GM18505 (cell line): ENCODE measurements around the gene CCL18.
"Not testable (repeated sequence)": the region's sequence is repeated elsewhere in the genome, so short reads cannot be mapped to it uniquely, and the experiment has no call there.

ENCODE experiments used
- ATAC-seq: cut with Tn5 transposase; IDR thresholded peaks from one replicate; pipeline ENCODE4 v1.9.1; 2021; ENCODE audit not compliant: unreplicated experiment
- POLR2A ChIP-seq: IDR thresholded peaks from 4 replicates; pipeline ENCODE4 v1.6.1; 2011; ENCODE audit warnings: borderline replicate concordance; ENCODE audit not compliant: insufficient read depth, insufficient read length; ENCODE audit errors: extremely low read depth

CCL18 gene, protein sequence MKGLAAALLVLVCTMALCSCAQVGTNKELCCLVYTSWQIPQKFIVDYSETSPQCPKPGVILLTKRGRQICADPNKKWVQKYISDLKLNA

DNA sequence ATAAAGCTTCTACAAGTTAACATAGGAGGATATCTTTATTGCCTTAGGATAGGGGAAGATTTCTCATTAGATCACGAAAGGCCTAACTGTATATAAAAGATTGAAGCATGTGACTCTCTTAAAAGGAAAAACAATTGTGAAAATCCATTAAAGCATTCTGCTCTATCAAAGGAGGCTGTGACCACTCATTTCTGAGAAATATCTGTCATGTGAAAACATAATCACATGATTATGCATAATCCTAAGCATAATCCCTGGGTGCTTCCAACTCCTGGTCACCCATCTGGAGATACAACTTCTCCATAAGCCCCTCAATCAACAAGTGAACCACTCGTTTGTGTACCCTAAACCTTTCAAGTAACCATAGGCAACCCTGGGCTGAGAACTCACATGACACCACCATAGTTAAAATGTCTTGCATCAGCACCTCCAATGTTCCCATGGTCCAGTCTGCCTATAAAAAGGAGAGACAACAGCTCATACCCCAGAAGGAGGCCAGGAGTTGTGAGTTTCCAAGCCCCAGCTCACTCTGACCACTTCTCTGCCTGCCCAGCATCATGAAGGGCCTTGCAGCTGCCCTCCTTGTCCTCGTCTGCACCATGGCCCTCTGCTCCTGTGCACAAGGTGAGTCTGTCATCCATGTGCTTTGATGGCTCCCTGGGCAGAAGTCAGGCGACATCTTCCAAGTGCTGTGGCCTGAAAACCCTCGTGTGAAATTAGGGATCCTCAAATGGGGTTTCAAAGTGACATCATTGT is at the start of gene CCL18:
Gene CCL18, plus strand, starts transcription at position 487 of the 756 bp plus-strand sequence. Its CDS starts 71 bp downstream, at position 558.
- no peak for TF ChIP-seq POLR2A
- no peak for ATAC-seq

DNA sequence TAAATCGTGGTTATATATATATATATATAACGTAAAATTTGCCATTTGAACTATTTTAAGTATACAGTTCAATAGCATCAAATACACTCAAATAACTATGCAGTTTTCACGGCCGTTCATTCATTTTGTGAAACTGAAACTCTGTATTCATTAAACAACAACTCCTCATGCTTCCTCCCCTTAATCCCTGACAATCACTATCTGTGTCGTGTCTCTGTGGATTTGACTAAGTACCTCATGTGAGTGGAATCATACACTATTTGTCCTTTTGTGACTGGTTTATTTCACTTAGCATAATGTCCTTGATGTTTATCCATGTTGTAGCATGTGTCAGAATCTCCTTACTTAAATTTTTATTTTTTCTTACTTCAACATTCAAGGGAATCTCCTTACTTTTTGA is 49.1 kb upstream of the CCL18 start:
- TF ChIP-seq POLR2A, result no peak
- no peak for ATAC-seq

DNA sequence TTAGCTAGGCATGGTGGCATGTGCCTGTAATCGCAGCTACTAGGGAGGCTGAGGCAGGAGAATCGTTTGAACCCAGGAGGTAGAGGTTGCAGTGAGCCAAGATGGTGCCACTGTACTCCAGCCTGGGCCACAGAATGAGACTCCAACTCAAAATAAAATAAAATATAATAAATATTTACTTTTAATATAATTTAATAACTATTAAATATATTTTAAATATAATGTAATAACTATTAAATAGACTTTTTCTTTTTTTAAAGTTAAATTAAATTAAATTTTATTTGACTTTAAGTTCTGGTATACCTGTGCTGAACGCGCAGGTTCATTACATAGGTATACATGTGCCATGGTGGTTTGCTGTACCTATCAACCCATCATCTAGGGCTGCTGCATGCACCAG is 48.2 kb upstream of the CCL18 start:
- not testable (repeated sequence) for ATAC-seq

DNA sequence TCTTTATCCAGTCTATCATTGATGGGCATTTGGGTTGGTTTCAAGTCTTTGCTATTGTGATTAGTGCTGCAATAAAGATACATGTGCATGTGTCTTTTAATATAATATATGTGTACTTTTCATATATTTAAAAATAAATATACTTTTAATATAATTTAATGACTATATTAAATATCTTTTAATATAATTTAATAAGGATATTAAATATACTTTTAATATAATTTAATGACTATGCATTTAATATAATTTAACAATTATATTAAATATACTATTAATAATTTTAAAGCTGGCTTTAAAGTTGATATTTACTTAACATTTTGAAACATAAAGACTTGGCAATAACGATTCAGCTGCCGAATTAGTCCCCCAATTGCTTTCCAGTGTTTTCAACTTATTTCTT is 47.5 kb upstream of the CCL18 start:
- TF ChIP-seq POLR2A, result no peak
- ATAC-seq, result no peak

DNA sequence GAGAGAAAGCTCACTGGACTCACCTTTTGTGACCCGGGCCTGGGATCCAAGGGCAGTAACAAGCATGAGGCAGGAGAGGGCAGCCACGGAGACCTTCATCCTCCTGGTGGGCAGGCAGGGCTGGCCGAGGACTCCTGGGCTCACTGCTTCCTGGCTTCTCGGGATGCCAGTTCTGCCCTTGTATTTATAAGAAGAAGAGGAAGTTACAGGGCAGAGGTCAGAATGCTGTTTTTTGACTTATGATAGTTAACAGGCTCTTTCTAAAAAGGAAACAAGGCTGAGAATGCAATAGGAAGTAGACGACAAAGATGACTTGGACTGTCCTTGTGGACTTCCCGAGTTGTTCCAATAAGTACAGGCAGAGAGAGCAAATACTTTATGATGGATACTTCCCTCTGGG is 46.3 kb upstream of the CCL18 start, which contains the start of gene CCL23:
Gene CCL23, minus strand, starts transcription at position 174 of the 400 bp plus-strand sequence. Its CDS starts 75 bp downstream, at position 99.
- TF ChIP-seq POLR2A, result no peak
- no peak for ATAC-seq

DNA sequence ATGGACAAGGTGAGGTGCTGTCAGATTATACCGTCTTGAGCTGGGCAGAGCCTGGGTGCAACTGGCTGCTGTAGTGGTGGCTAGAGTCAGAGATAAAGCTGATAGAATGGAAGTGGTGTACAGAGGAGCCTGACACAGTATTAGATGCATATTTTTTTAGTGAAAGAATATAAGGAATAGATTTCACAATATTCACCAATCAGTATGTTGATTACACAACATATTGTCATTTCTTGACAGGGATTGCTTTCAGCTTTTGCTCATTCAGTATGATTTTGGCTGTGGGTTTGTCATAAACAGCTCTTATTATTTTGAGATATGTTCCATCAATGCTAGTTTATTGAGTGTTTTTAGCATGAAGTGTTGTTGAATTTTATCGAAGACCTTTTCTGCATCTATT is 44.6 kb upstream of the CCL18 start:
- TF ChIP-seq POLR2A, result no peak
- no peak for ATAC-seq

DNA sequence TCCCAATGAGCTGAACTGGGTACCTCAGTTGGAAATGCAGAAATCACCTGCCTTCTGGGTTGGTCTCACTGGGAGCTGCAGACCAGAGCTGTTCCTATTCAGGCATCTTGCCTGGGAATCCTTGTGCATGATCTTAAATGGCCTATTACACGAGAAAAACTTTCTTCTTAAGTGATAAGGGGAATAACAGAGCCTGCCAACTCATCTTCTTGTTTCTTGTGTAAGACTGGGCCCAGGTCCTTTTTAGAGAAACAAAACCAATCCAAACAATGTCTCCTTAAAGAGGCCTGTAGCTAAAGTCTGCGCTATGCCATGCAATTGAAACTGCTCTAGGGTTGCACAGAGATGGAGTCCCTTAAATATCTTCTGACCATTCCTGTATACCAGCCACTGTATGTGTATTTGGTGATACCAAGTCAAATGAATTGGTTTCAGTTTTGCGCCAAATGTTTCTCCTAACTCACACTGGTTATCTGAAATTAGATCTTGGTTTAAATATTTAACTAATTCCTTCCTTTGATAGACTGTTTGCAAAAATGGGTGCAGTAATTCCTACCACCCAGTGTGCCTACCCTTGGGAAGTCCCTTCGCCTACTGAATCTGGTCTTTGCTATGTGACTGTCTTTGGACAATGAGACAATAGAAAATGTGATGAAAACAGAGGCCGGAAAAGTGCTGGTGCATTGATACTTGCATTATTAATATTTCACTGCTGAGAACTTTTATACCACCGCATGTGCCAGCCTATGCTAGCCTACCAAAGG is 39.8 kb upstream of the CCL18 start:
- no peak for ATAC-seq
- no peak for TF ChIP-seq POLR2A

DNA sequence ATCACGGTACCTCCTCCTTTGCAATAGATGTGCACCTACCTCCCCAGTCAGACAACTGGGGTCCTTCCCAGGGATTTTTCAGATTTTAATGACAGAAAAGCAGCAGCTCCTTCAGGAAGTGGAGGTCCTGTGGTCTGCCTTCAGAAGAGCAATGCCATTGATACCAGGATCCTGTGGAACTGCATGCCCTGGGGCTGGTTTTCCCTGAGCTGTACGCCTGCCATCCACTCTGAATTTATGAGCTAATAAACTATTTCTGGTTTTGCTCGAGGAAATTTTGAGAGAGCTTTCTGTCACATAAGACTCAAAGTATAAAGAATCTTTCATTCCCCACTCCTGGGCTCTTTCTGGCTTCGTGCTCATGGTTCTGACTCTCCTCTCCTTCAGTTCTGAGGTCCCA is 36.3 kb upstream of the CCL18 start:
- no peak for ATAC-seq
- TF ChIP-seq POLR2A, result no peak

DNA sequence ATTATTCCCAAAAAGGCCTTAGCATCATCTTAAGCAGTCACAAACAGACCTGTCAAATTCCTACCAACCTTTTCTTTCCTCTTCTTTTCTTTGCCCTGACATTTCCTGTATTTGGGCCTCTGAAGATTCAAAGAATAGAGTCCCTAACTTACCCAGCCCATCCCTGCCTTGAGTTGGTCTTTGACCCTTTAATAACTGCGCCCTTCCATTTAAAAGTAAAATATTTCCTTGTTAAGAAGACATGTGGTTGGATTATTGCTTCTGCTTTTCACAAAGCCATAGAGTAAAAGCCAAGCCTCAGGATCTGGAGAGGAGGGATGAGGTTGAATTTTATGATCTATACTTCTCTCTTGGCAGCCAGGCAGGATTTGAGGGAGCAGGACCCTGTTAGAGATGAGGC is 33.1 kb upstream of the CCL18 start:
- TF ChIP-seq POLR2A, result no peak
- no peak for ATAC-seq

DNA sequence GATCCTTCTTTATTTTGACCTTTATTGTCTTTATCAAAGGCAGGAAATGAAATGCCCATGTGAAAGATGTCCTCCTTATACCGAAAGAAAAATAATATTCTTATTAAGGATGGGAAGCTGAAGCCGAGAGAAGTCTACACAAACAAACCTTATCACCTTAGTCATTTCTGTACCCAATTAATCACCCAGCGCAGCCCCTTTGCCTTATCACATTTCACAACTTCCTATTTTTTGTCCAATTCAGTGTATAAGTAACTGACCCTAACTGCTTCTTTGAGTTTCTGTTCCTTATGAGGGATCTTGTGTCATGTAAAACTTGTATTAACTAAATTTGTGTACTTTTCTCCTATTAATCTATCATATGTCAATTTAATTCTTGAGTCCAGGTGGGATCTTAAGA is 29.9 kb upstream of the CCL18 start:
- no peak for ATAC-seq
- TF ChIP-seq POLR2A, result no peak

DNA sequence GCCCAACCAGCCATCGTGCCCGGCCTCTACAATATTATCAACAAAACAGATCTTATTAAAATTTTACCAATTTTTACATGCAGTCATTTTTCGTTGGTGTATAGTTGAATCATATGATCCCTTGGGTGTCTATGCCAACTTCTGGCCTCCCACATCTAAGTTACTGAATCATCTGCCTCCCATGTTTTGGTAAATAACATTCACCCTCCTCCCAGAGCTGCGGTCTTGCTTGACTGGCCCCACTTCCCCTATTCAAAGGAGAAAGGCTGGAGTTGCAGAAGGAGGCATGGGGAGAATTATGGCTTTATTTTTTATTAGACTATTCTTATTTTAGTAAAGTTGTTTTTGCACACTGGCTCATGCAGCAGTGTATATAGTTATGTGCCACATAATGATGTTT is 27.8 kb upstream of the CCL18 start:
- ATAC-seq, result no peak
- no peak for TF ChIP-seq POLR2A

DNA sequence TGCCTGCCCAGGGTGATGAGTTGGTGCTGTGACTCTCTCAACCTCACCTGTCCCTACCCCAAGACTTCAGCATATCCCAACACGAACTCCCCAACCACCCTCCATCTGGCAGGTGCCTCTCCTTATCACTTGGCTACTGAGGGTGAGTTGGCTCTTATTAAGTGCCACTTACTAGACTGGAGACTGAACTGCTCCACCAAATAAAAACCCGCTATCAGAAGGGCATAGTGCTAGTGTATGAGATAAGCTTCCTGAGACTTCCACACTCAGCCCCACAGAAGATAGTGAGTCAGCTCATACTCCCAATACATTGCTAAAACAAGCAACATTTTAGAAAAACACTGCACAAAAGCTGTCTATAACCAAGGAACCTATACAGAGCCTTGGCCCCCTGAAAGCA is 16.0 kb upstream of the CCL18 start:
- no peak for ATAC-seq

DNA sequence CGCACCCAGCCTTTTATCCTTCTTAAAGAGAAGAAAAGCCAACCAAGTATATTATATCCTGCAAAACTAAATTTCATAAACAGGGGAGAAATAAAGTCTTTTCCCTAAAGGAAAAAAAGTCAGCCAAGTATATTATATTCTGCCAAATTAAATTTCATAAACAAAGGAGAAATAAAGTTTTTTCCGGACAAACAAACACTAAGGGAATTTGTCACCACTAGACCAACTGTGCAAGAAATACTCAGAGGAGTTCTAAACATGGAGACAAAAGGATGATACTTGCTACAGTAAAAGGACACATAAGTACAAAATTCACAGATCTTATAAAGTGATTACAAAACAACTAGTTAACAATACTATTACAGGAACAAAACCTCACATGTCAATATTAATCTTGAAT is 14.4 kb upstream of the CCL18 start:
- TF ChIP-seq POLR2A, result no peak

More for the DNA sequence above, 16.0 kb upstream of the CCL18 start:
- TF ChIP-seq POLR2A, result no peak

DNA sequence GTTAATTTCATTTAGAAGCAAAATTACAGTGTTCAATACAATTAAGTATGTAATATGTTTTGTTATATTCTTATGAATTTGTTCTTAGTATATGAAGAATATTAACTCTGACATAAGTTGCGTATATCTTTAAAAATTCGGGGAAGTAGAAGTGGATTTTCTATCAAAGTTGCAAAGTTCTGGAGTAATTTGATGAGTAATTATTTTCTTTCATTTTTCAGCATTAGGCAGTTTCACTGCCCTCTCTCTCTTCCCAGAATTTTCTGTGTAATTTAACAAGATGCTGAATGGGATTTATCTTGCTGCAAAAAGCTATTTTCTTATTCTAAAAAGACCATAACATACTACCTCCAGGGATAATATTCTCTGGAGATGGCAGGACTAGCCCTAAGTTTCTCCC is 8.9 kb upstream of the CCL18 start:
- TF ChIP-seq POLR2A, result no peak
- ATAC-seq, result no peak

More for the DNA sequence above, 14.4 kb upstream of the CCL18 start:
- ATAC-seq, result no peak

DNA sequence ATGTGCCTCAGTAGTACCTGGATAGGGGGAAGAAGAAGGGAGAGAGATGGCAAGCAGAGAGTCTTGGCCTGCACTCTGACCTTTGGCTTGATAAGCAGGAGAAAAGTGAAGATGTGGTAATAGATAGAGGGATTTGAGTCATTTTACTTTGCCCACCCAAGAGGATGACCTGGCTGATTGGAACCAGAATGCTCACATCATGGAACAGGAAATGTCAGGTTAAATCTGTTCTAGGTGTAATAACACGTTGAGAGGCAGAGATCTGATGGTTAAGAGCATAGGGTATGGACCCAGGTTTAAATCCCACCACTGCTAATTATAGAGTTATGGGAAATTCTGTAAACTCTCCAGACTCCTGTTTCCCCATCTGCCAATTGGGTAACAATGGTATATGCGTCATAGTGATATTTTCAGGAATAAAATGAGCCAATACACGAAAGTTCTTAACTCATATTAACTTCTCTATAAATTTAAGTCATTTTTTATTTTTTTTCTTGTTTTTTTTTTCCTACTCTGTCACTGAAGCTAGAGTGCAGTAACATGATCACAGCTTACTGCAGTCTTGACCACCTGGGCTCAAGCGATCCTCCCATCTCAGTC is 8.1 kb upstream of the CCL18 start:
- no peak for TF ChIP-seq POLR2A
- ATAC-seq, result no peak
